ENCODE data around the gene NUP98.

The NUP98 gene

DNA sequence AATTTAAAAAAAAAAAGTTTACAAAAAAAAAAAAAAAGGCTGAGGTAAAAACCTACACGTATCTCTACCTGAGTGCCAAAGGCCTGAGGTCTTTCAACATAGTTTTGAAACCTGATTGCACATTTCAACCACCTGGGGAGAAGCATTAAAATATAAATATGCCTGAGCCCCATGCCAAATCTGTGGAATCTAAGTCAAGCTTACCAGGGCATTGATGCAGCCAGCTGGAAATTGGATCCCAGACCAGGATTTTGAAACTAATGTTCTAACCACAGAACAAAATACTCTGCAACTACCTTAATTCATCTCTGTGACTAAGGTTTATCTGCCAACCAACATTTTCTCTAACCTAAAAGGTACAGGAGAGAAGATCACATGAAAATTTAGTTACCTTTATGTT lies 87.4 kb downstream of the NUP98 start:
- no peak for DNase-seq
- Histone ChIP-seq H3K9me3 (ENCODE audit: control extremely low read depth in 1 of 5, control insufficient read depth in 4 of 5, insufficient read depth in 2 of 5, low read depth in 1 of 5, low read length in 4 of 5) (no peaks in the 10 kb centered on the region), H3K36me3 (ENCODE audit: control insufficient read depth in 4 of 4, insufficient read depth in 4 of 4, low read length in 3 of 4) (peaks cover 29 to 80% (median 57%) of the 10 kb centered on the region in 4 experiments), H3K4me1 (ENCODE audit: control extremely low read depth in 1 of 4, control insufficient read depth in 4 of 4, insufficient read depth in 4 of 4, low read length in 3 of 4) (no peaks in the 10 kb centered on the region), H3K27ac (ENCODE audit: insufficient read depth in 1 of 2, low read depth in 1 of 2, low read length in 2 of 2, poor library complexity in 1 of 2, severe bottlenecking in 2 of 2) (no peak overlapping the region), H3K4me3 (ENCODE audit: control insufficient read depth in 1 of 7, extremely low read depth in 1 of 7, insufficient read depth in 4 of 7, low read depth in 2 of 7, low read length in 6 of 7) (no peak overlapping the region), H3K27me3 (replicated peaks in 2 of 5; ENCODE audit: control insufficient read depth in 4 of 5, insufficient read depth in 5 of 5, low read length in 4 of 5) (no peaks in the 10 kb centered on the region)
- POLR2A ChIA-PET = no interaction called here
- WGBS (ENCODE audit: insufficient coverage) = no CpG with 5 or more reads among the region's 1 CpG
- CTCF ChIA-PET = interaction anchor here (1.3 to 1.8 kb wide), 3 partner anchors 9 to 99 kb away, joined by 4 to 8 read pairs (median 4); partner anchors contain the start of gene PGAP2

DNA sequence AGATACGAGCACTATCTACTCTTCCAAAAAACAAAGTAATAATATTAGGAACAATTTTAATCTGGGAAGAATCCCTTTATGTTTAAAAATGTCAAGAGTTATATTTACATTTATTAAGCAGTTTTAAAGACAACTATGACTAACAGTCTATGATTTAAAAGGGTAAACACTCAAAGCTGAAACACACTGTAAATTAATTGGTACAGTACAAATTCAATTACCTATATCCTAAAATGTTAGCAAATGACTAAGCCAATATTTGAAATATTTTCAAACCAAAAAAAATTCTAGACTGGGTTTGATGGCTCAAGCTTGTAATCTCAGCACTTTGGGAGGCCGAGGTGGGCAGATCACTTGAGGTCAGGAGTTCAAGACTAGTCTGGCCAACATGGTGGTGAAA lies 90.2 kb downstream of the NUP98 start:
- H3K36me3 ChIP-seq (ENCODE audit: control insufficient read depth in 4 of 4, insufficient read depth in 4 of 4, low read length in 3 of 4) = peaks cover 31 to 79% (median 54%) of the 10 kb centered on the region in 4 experiments
- WGBS (ENCODE audit: insufficient coverage) = no CpG with 5 or more reads among the region's 2 CpGs
- POLR2A ChIA-PET = interaction anchor here (0.9 kb wide), 1 partner anchor 360 kb away, joined by 3 read pairs; no protein-coding TSS in a partner anchor
- H3K27ac ChIP-seq (ENCODE audit: insufficient read depth in 1 of 2, low read depth in 1 of 2, low read length in 2 of 2, poor library complexity in 1 of 2, severe bottlenecking in 2 of 2) = no peak overlapping the region
- H3K9me3 ChIP-seq (ENCODE audit: control extremely low read depth in 1 of 5, control insufficient read depth in 4 of 5, insufficient read depth in 2 of 5, low read depth in 1 of 5, low read length in 4 of 5) = no peaks in the 10 kb centered on the region
- H3K4me3 ChIP-seq (ENCODE audit: control insufficient read depth in 1 of 7, extremely low read depth in 1 of 7, insufficient read depth in 4 of 7, low read depth in 2 of 7, low read length in 6 of 7) = no peak overlapping the region
- no peaks in the 10 kb centered on the region for H3K4me1 ChIP-seq (ENCODE audit: control extremely low read depth in 1 of 4, control insufficient read depth in 4 of 4, insufficient read depth in 4 of 4, low read length in 3 of 4)
- CTCF ChIA-PET = interaction anchor here (1.0 kb wide), 1 partner anchor 103 kb away, joined by 3 read pairs; no protein-coding TSS in a partner anchor
- no peak for DNase-seq
- no peaks in the 10 kb centered on the region for H3K27me3 ChIP-seq (replicated peaks in 2 of 5; ENCODE audit: control insufficient read depth in 4 of 5, insufficient read depth in 5 of 5, low read length in 4 of 5)

DNA sequence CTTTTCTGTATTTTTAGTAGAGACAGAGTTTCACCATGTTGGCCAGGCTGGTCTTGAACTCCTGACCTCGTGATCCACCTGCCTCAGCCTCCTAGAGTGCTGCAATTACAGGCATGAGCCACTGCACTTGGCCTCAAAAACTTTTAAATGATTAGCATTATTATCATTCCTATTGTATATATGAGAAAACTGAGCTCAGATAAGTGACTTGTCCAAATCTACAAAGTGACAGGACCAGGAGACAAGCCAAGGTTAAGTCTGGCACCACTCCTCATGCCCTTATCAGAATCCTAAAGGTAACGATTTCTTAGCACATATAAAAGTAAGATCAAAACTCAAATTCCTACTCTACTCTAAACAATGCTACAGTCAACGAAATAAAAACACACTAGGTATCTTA lies 94.0 kb downstream of the NUP98 start:
- ChIA-PET POLR2A (interaction anchor here (0.6 kb wide), 1 partner anchor 121 kb away, joined by 3 read pairs; no protein-coding TSS in a partner anchor), CTCF (interaction anchor here (0.9 to 1.4 kb wide), 2 partner anchors 16 to 95 kb away, joined by 3 read pairs; no protein-coding TSS in a partner anchor)
- WGBS (ENCODE audit: insufficient coverage) = 100% methylated on average over 1 of the region's 3 CpGs
- H3K36me3 ChIP-seq (ENCODE audit: control insufficient read depth in 4 of 4, insufficient read depth in 4 of 4, low read length in 3 of 4) = peaks cover 36 to 78% (median 59%) of the 10 kb centered on the region in 4 experiments
- no peak overlapping the region for H3K4me3 ChIP-seq (ENCODE audit: control insufficient read depth in 1 of 7, extremely low read depth in 1 of 7, insufficient read depth in 4 of 7, low read depth in 2 of 7, low read length in 6 of 7)
- H3K27ac ChIP-seq (ENCODE audit: insufficient read depth in 1 of 2, low read depth in 1 of 2, low read length in 2 of 2, poor library complexity in 1 of 2, severe bottlenecking in 2 of 2) = no peak overlapping the region
- no peaks in the 10 kb centered on the region for H3K4me1 ChIP-seq (ENCODE audit: control extremely low read depth in 1 of 4, control insufficient read depth in 4 of 4, insufficient read depth in 4 of 4, low read length in 3 of 4)
- H3K27me3 ChIP-seq (replicated peaks in 2 of 5; ENCODE audit: control insufficient read depth in 4 of 5, insufficient read depth in 5 of 5, low read length in 4 of 5) = no peaks in the 10 kb centered on the region
- H3K9me3 ChIP-seq (ENCODE audit: control extremely low read depth in 1 of 5, control insufficient read depth in 4 of 5, insufficient read depth in 2 of 5, low read depth in 1 of 5, low read length in 4 of 5) = no peaks in the 10 kb centered on the region
- DNase-seq = no peak

GRCh38 chr11:3700910-3701309 lies 96.4 kb downstream of the NUP98 start:
- Histone ChIP-seq H3K4me1 (ENCODE audit: control extremely low read depth in 1 of 4, control insufficient read depth in 4 of 4, insufficient read depth in 4 of 4, low read length in 3 of 4) (no peaks in the 10 kb centered on the region), H3K27me3 (replicated peaks in 2 of 5; ENCODE audit: control insufficient read depth in 4 of 5, insufficient read depth in 5 of 5, low read length in 4 of 5) (no peaks in the 10 kb centered on the region), H3K36me3 (ENCODE audit: control insufficient read depth in 4 of 4, insufficient read depth in 4 of 4, low read length in 3 of 4) (peaks cover 30 to 86% (median 60%) of the 10 kb centered on the region in 4 experiments), H3K9me3 (ENCODE audit: control extremely low read depth in 1 of 5, control insufficient read depth in 4 of 5, insufficient read depth in 2 of 5, low read depth in 1 of 5, low read length in 4 of 5) (no peaks in the 10 kb centered on the region), H3K4me3 (ENCODE audit: control insufficient read depth in 1 of 7, extremely low read depth in 1 of 7, insufficient read depth in 4 of 7, low read depth in 2 of 7, low read length in 6 of 7) (no peak overlapping the region), H3K27ac (ENCODE audit: insufficient read depth in 1 of 2, low read depth in 1 of 2, low read length in 2 of 2, poor library complexity in 1 of 2, severe bottlenecking in 2 of 2) (no peak overlapping the region)
- POLR2A ChIA-PET = no interaction called here
- CTCF ChIA-PET = interaction anchor here (0.5 to 1.8 kb wide), 3 partner anchors 37 to 81 kb away, joined by 3 to 4 read pairs (median 4); no protein-coding TSS in a partner anchor
- WGBS (ENCODE audit: insufficient coverage) = no CpG with 5 or more reads among the region's 2 CpGs
- no peak for DNase-seq

DNA sequence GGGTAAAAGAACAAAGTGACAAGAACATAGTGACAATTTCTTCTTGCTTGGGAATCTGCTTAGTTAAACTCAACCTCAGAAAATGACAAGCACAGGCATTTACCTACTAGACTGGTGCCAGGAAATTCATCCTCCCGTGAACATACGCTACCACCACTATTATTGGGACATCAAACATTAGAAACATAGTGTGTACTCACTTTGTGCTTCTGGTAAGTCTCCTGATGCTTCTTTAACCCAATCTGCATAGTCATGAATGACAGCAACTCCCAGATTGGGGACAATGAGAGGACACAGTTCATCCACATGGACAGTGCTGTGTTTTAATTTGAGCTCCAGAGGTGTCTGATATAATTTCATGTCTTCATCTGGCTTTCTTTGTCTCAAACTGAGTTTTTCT lies 96.9 kb downstream of the NUP98 start:
- Histone ChIP-seq H3K27me3 (replicated peaks in 2 of 5; ENCODE audit: control insufficient read depth in 4 of 5, insufficient read depth in 5 of 5, low read length in 4 of 5) (no peaks in the 10 kb centered on the region), H3K4me1 (ENCODE audit: control extremely low read depth in 1 of 4, control insufficient read depth in 4 of 4, insufficient read depth in 4 of 4, low read length in 3 of 4) (no peaks in the 10 kb centered on the region), H3K9me3 (ENCODE audit: control extremely low read depth in 1 of 5, control insufficient read depth in 4 of 5, insufficient read depth in 2 of 5, low read depth in 1 of 5, low read length in 4 of 5) (no peaks in the 10 kb centered on the region), H3K36me3 (ENCODE audit: control insufficient read depth in 4 of 4, insufficient read depth in 4 of 4, low read length in 3 of 4) (peaks cover 28 to 86% (median 62%) of the 10 kb centered on the region in 4 experiments), H3K27ac (ENCODE audit: insufficient read depth in 1 of 2, low read depth in 1 of 2, low read length in 2 of 2, poor library complexity in 1 of 2, severe bottlenecking in 2 of 2) (no peak overlapping the region), H3K4me3 (ENCODE audit: control insufficient read depth in 1 of 7, extremely low read depth in 1 of 7, insufficient read depth in 4 of 7, low read depth in 2 of 7, low read length in 6 of 7) (no peak overlapping the region)
- no peak for DNase-seq
- ChIA-PET POLR2A (no interaction called here), CTCF (interaction anchor here (0.5 to 1.8 kb wide), 3 partner anchors 37 to 82 kb away, joined by 3 to 4 read pairs (median 4); no protein-coding TSS in a partner anchor)
- no CpG with 5 or more reads among the region's 2 CpGs for WGBS (ENCODE audit: insufficient coverage)

DNA sequence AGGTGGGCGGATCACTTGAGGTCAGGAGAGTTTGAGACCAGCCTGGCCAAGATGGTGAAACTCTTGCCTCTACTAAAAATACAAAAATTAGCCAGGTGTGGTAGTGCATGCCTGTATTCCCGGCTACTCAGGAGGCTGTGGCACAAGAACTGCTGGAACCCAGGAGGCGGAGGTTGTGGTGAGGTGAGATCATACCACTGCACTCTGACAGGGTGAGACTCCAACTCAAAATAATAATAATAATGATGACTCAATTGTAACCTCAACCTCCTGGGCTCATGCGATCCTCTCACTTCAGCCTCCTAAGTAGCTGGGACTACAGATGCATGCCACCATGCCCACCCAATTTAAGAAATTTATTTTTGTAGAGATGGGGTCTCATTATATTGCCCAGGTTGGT lies 110.6 kb downstream of the NUP98 start:
- POLR2A ChIA-PET = no interaction called here
- Histone ChIP-seq H3K4me3 (ENCODE audit: control insufficient read depth in 1 of 7, extremely low read depth in 1 of 7, insufficient read depth in 4 of 7, low read depth in 2 of 7, low read length in 6 of 7) (no peak overlapping the region), H3K4me1 (ENCODE audit: control extremely low read depth in 1 of 4, control insufficient read depth in 4 of 4, insufficient read depth in 4 of 4, low read length in 3 of 4) (no peaks in the 10 kb centered on the region), H3K27me3 (replicated peaks in 2 of 5; ENCODE audit: control insufficient read depth in 4 of 5, insufficient read depth in 5 of 5, low read length in 4 of 5) (no peaks in the 10 kb centered on the region), H3K27ac (ENCODE audit: insufficient read depth in 1 of 2, low read depth in 1 of 2, low read length in 2 of 2, poor library complexity in 1 of 2, severe bottlenecking in 2 of 2) (no peak overlapping the region), H3K9me3 (ENCODE audit: control extremely low read depth in 1 of 5, control insufficient read depth in 4 of 5, insufficient read depth in 2 of 5, low read depth in 1 of 5, low read length in 4 of 5) (no peaks in the 10 kb centered on the region), H3K36me3 (ENCODE audit: control insufficient read depth in 4 of 4, insufficient read depth in 4 of 4, low read length in 3 of 4) (peaks cover 26 to 86% (median 52%) of the 10 kb centered on the region in 4 experiments)
- WGBS (ENCODE audit: insufficient coverage) = 92% methylated on average over 2 of the region's 4 CpGs
- DNase-seq = no peak
- CTCF ChIA-PET = no interaction called here

DNA sequence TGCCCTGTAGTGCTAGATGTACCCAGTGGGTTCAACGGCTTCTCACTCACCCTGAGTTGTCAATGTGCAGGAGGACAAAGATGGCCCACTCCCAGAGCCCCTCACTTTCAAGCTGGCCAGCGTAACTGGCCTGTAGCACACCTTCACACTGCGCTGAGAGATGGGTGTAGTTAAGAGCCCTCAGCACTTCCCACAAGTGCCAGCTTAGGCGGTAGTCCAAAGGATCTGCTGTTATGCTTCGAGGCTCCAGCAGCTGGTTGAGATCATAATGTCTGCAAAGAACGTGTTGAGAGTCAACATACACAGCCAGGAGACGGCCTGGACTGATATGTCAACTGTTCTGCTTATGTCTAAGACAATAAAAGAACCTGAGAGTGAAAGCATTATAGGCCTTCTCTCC lies 111.4 kb downstream of the NUP98 start:
- POLR2A ChIA-PET = no interaction called here
- no peak overlapping the region for H3K4me3 ChIP-seq (ENCODE audit: control insufficient read depth in 1 of 7, extremely low read depth in 1 of 7, insufficient read depth in 4 of 7, low read depth in 2 of 7, low read length in 6 of 7)

More for the DNA sequence above, 111.4 kb downstream of the NUP98 start:
- no peaks in the 10 kb centered on the region for H3K4me1 ChIP-seq (ENCODE audit: control extremely low read depth in 1 of 4, control insufficient read depth in 4 of 4, insufficient read depth in 4 of 4, low read length in 3 of 4)
- 96% methylated on average over 6 of the region's 7 CpGs for WGBS (ENCODE audit: insufficient coverage)
- no peaks in the 10 kb centered on the region for H3K9me3 ChIP-seq (ENCODE audit: control extremely low read depth in 1 of 5, control insufficient read depth in 4 of 5, insufficient read depth in 2 of 5, low read depth in 1 of 5, low read length in 4 of 5)
- no peak for DNase-seq
- CTCF ChIA-PET = no interaction called here
- no peak overlapping the region for H3K27ac ChIP-seq (ENCODE audit: insufficient read depth in 1 of 2, low read depth in 1 of 2, low read length in 2 of 2, poor library complexity in 1 of 2, severe bottlenecking in 2 of 2)
- H3K27me3 ChIP-seq (replicated peaks in 2 of 5; ENCODE audit: control insufficient read depth in 4 of 5, insufficient read depth in 5 of 5, low read length in 4 of 5) = no peaks in the 10 kb centered on the region
- H3K36me3 ChIP-seq (ENCODE audit: control insufficient read depth in 4 of 4, insufficient read depth in 4 of 4, low read length in 3 of 4) = peaks cover 27 to 86% (median 51%) of the 10 kb centered on the region in 4 experiments
